ENCODE data around the gene RAB1B.

- no peak for TF ChIP-seq GATA2 (IDR thresholded peaks at IDR 0.05; ENCODE audit: low read depth, low read length)
- TF ChIP-seq GATA3 (IDR thresholded peaks at IDR 0.05; ENCODE audit: low read depth, low read length), result no peak
Measured at GRCh38 chr11:66289548-66290329, 21.3 kb downstream of the RAB1B start.
